Suprapubic skin (tissue), 3 donors: ENCODE results near the gene MBNL2.

Experiments
- POLR2A ChIP-seq, 2 donors: fragments of 450-650 bp; IDR thresholded peaks; one replicate each; pipeline ENCODE4 v1.6.1; 2017; ENCODE audit warnings: antibody characterized with exemption in 2 of 2, mild to moderate bottlenecking in 2 of 2, moderate library complexity in 2 of 2
- TF ChIP-seq, protein P1 (sequence below), 2 donors: fragments of 200-600 bp in 1 of 2; fragments of 450-650 bp in 1 of 2; sonication (generic) in 1 of 2; IDR thresholded peaks; one replicate each; pipeline ENCODE4 v1.5.1; 2016 to 2019; ENCODE audit warnings: antibody characterized with exemption in 2 of 2, mild to moderate bottlenecking in 1 of 2, moderate library complexity in 1 of 2

DNA sequence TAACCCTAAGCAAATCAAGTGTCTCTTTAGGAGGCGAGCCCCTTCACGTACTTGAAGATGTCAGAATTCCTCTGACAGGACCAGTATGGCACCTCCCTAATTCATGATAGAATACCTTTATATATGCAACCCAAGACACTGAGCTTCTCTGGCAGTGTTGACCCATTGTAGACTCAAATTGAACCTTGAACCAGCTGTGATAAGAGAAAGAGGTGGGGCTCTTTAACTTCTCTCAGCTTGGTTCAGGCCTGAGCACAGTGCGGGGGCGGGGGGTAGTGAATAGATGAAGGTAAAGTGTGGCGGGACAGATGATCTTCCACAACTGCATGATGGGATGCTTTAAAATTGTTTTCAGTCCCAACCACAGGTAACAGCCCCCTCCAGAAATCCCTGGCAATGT lies 12.1 kb downstream of the MBNL2 start:
- TF ChIP-seq, protein P1, sequence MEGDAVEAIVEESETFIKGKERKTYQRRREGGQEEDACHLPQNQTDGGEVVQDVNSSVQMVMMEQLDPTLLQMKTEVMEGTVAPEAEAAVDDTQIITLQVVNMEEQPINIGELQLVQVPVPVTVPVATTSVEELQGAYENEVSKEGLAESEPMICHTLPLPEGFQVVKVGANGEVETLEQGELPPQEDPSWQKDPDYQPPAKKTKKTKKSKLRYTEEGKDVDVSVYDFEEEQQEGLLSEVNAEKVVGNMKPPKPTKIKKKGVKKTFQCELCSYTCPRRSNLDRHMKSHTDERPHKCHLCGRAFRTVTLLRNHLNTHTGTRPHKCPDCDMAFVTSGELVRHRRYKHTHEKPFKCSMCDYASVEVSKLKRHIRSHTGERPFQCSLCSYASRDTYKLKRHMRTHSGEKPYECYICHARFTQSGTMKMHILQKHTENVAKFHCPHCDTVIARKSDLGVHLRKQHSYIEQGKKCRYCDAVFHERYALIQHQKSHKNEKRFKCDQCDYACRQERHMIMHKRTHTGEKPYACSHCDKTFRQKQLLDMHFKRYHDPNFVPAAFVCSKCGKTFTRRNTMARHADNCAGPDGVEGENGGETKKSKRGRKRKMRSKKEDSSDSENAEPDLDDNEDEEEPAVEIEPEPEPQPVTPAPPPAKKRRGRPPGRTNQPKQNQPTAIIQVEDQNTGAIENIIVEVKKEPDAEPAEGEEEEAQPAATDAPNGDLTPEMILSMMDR (IDR thresholded peaks at IDR 0.05) = no peak
- no peak for TF ChIP-seq POLR2A (IDR thresholded peaks at IDR 0.05)
